ENCODE data around the gene CYP26B1.

DNA sequence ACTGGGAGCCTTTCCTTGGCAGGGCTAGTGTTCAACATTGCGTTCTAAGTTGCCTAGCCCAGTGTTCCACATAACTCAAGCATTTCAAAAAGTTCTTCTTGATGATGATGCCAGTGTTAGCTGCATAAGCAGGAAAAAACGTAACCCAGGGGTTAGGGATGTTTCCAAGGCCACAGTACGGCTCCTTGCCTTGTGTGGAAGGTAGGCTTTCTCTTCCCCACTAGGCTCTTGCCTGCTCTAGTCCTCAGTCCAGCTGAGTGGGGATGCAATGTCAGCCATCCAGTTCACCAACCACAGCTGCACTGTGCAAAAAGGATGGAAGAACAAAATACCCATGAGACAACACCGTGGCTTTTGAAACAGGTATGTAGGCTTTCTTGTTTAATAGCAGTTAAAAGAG lies 28.0 kb upstream of the CYP26B1 start:
- TF ChIP-seq POLR2A (IDR thresholded peaks at IDR 0.05), result no peak
- TF ChIP-seq, protein P1, sequence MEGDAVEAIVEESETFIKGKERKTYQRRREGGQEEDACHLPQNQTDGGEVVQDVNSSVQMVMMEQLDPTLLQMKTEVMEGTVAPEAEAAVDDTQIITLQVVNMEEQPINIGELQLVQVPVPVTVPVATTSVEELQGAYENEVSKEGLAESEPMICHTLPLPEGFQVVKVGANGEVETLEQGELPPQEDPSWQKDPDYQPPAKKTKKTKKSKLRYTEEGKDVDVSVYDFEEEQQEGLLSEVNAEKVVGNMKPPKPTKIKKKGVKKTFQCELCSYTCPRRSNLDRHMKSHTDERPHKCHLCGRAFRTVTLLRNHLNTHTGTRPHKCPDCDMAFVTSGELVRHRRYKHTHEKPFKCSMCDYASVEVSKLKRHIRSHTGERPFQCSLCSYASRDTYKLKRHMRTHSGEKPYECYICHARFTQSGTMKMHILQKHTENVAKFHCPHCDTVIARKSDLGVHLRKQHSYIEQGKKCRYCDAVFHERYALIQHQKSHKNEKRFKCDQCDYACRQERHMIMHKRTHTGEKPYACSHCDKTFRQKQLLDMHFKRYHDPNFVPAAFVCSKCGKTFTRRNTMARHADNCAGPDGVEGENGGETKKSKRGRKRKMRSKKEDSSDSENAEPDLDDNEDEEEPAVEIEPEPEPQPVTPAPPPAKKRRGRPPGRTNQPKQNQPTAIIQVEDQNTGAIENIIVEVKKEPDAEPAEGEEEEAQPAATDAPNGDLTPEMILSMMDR (IDR thresholded peaks at IDR 0.05), result no peak
